NCI-H460 (cell line): ENCODE results near the gene OMG. TPM values are rescaled to one million over a fixed set of nuclear protein-coding genes. Genes with fewer than 3 reads are reported as not detected.
"Not testable (repeated sequence)": the region's sequence is repeated elsewhere in the genome, so short reads cannot be mapped to it uniquely, and the experiment has no call there.

Experiments
- DNase-seq: peaks from one replicate; pipeline ENCODE4 v3.0.0-alpha.2; 2016; ENCODE audit warnings: low read depth; ENCODE audit errors: extremely low read depth
- polyA plus RNA-seq: library from polyadenylated mRNA; depleted of rRNA; stranded (reverse); fragments of >200 nt; gene quantifications from 2 replicates; pipeline ENCODE4 v1.2.3, GENCODE V29; 2014; cell fraction: nucleus; rRNA removed
- total RNA-seq: library from RNA; depleted of rRNA; stranded (reverse); fragments of >200 nt; shearing (Covaris generic); gene quantifications from 2 replicates; pipeline ENCODE4 v1.2.3, GENCODE V29; 2014; rRNA removed

The OMG gene
- total RNA-seq = not detected in 2 replicates
- polyA plus RNA-seq = not detected in 2 replicates

GRCh38 chr17:31297090-31297489 lies at the start of gene OMG:
TSS of gene OMG (minus strand) at chr17:31297239. CDS start at chr17:31296331, 908 bp downstream.
- no peak for DNase-seq

- DNase-seq = not testable (repeated sequence)
Measured at GRCh38 chr17:31345191-31345747, 48.2 kb upstream of the OMG start.

- DNase-seq = no peak
Measured at GRCh38 chr17:31339906-31340661, 43.0 kb upstream of the OMG start.

- DNase-seq = no peak
Measured at GRCh38 chr17:31329221-31329620, 32.2 kb upstream of the OMG start.

- DNase-seq = no peak
Measured at GRCh38 chr17:31328160-31328535, 31.1 kb upstream of the OMG start.

GRCh38 chr17:31327534-31328159 lies 30.6 kb upstream of the OMG start:
- no peak for DNase-seq

GRCh38 chr17:31323551-31323950 lies 26.5 kb upstream of the OMG start:
- DNase-seq = no peak

GRCh38 chr17:31321966-31322365 lies 24.9 kb upstream of the OMG start:
- DNase-seq = no peak

GRCh38 chr17:31321481-31321880 lies 24.4 kb upstream of the OMG start, which contains the start of gene EVI2A:
TSS of gene EVI2A (minus strand) at chr17:31321622. CDS start at chr17:31319013, 2,609 bp downstream.
- DNase-seq = no peak

- DNase-seq = no peak
Measured at GRCh38 chr17:31320791-31321190, 23.8 kb upstream of the OMG start.

GRCh38 chr17:31320241-31320640 lies 23.2 kb upstream of the OMG start:
- DNase-seq = no peak

- no peak for DNase-seq
Measured at GRCh38 chr17:31318851-31319661, 22.0 kb upstream of the OMG start.

GRCh38 chr17:31318298-31318801 lies 21.3 kb upstream of the OMG start:
- DNase-seq = no peak

- DNase-seq = no peak
Measured at GRCh38 chr17:31314782-31315100, 17.7 kb upstream of the OMG start.

- DNase-seq = no peak
Measured at GRCh38 chr17:31313982-31314781, 17.1 kb upstream of the OMG start, which contains the start of gene EVI2B. TSS of gene EVI2B (minus strand) at chr17:31314054. CDS start at chr17:31305609, 8,445 bp downstream.

- DNase-seq = not testable (repeated sequence)
Measured at GRCh38 chr17:31312223-31312622, 15.2 kb upstream of the OMG start.

- no peak for DNase-seq
Measured at GRCh38 chr17:31311526-31311925, 14.5 kb upstream of the OMG start.

- no peak for DNase-seq
Measured at GRCh38 chr17:31310886-31311285, 13.8 kb upstream of the OMG start.

- DNase-seq = no peak
Measured at GRCh38 chr17:31310260-31310659, 13.2 kb upstream of the OMG start.

GRCh38 chr17:31309556-31309955 lies 12.5 kb upstream of the OMG start:
- DNase-seq = no peak
